Duodenal mucosa (tissue), 2 donors: Measurements from ENCODE around the gene MPPED1.

Source experiments
- H3K27ac ChIP-seq: one replicate; pipeline ENCODE4 v1.7.0; 2013; ENCODE audit warnings: low read depth, low read length
- H3K27me3 ChIP-seq, 2 donors: one replicate each; pipeline ENCODE4 v1.7.0; 2013; ENCODE audit warnings: low read length in 2 of 2, control low read depth in 1 of 2; ENCODE audit not compliant: insufficient read depth in 2 of 2, control insufficient read depth in 1 of 2
- H3K36me3 ChIP-seq, 2 donors: one replicate each; pipeline ENCODE4 v1.7.0; 2013; ENCODE audit warnings: low read length in 2 of 2, control low read depth in 1 of 2; ENCODE audit not compliant: insufficient read depth in 2 of 2, control insufficient read depth in 1 of 2
- H3K4me1 ChIP-seq, 2 donors: one replicate each; pipeline ENCODE4 v1.7.0; 2013; ENCODE audit warnings: low read length in 2 of 2, control low read depth in 1 of 2; ENCODE audit not compliant: insufficient read depth in 2 of 2, control insufficient read depth in 1 of 2
- H3K4me3 ChIP-seq, 2 donors: one replicate each; pipeline ENCODE4 v1.7.0; 2013; ENCODE audit warnings: low read length in 2 of 2, low read depth in 1 of 2
- H3K9ac ChIP-seq, 2 donors: one replicate each; pipeline ENCODE4 v1.7.0; 2013; ENCODE audit warnings: low read length in 2 of 2, low read depth in 1 of 2
- H3K9me3 ChIP-seq, 2 donors: one replicate each; pipeline ENCODE4 v1.7.0; 2013; ENCODE audit warnings: low read length in 2 of 2, control low read depth in 1 of 2; ENCODE audit not compliant: control insufficient read depth in 1 of 2

The MPPED1 gene

GRCh38 chr22:43438666-43439347, 27.0 kb downstream of the MPPED1 start:
- no peaks in the 10 kb centered on the region for H3K4me1 ChIP-seq
- no peak overlapping the region for H3K9ac ChIP-seq
- no peak overlapping the region for H3K27ac ChIP-seq
- H3K36me3 ChIP-seq, result no peaks in the 10 kb centered on the region
- no peak overlapping the region for H3K4me3 ChIP-seq
- H3K9me3 ChIP-seq, result no peaks in the 10 kb centered on the region
- H3K27me3 ChIP-seq, result peaks cover 0 to 5% of the 10 kb centered on the region in 2 donors

GRCh38 chr22:43439368-43440103, 27.7 kb downstream of the MPPED1 start:
- Histone ChIP-seq H3K4me1 (no peaks in the 10 kb centered on the region), H3K4me3 (no peak overlapping the region), H3K9ac (no peak overlapping the region), H3K36me3 (no peaks in the 10 kb centered on the region), H3K27ac (no peak overlapping the region), H3K9me3 (no peaks in the 10 kb centered on the region), H3K27me3 (peaks cover 0 to 5% of the 10 kb centered on the region in 2 donors)

GRCh38 chr22:43440104-43440387, 28.2 kb downstream of the MPPED1 start:
- no peaks in the 10 kb centered on the region for H3K4me1 ChIP-seq
- no peak overlapping the region for H3K27ac ChIP-seq
- no peak overlapping the region for H3K9ac ChIP-seq
- peaks cover 0 to 5% of the 10 kb centered on the region in 2 donors for H3K27me3 ChIP-seq
- H3K4me3 ChIP-seq, result no peak overlapping the region
- H3K9me3 ChIP-seq, result no peaks in the 10 kb centered on the region
- no peaks in the 10 kb centered on the region for H3K36me3 ChIP-seq

DNA sequence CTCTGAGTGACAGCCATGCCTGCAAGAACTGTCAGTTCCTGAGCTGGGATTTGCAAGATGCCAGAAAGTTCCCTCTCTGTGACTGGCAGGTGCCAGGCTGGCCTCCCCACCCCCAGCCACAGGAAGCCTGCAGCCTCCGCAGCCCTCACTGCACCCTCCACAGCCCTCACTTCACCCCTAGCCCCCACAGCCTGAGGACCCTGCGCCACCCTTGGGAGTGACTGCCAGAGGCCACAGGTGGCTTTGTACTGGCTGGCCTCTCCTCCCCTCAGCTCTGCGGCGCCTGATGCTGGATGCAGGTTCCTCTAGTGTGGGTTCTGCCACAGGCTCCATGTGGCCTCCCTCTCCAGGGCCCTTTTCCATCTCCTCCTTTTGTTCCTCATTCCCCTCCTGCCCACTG, 28.7 kb downstream of the MPPED1 start:
- Histone ChIP-seq H3K9ac (no peak overlapping the region), H3K4me1 (no peaks in the 10 kb centered on the region)

GRCh38 chr22:43441216-43441615, 29.4 kb downstream of the MPPED1 start:
- Histone ChIP-seq H3K9ac (no peak overlapping the region), H3K27ac (no peak overlapping the region), H3K27me3 (peaks cover 0 to 5% of the 10 kb centered on the region in 2 donors), H3K9me3 (no peaks in the 10 kb centered on the region), H3K4me1 (no peaks in the 10 kb centered on the region), H3K36me3 (no peaks in the 10 kb centered on the region), H3K4me3 (no peak overlapping the region)

More for the DNA sequence above, 28.7 kb downstream of the MPPED1 start:
- peaks cover 0 to 5% of the 10 kb centered on the region in 2 donors for H3K27me3 ChIP-seq
- H3K36me3 ChIP-seq, result no peaks in the 10 kb centered on the region
- no peak overlapping the region for H3K4me3 ChIP-seq
- no peak overlapping the region for H3K27ac ChIP-seq
- H3K9me3 ChIP-seq, result no peaks in the 10 kb centered on the region

GRCh38 chr22:43441751-43442150, 29.9 kb downstream of the MPPED1 start:
- H3K4me1 ChIP-seq, result no peaks in the 10 kb centered on the region
- H3K9me3 ChIP-seq, result no peaks in the 10 kb centered on the region
- H3K9ac ChIP-seq, result no peak overlapping the region
- peaks cover 0 to 5% of the 10 kb centered on the region in 2 donors for H3K27me3 ChIP-seq
- H3K27ac ChIP-seq, result no peak overlapping the region
- no peak overlapping the region for H3K4me3 ChIP-seq
- H3K36me3 ChIP-seq, result no peaks in the 10 kb centered on the region

GRCh38 chr22:43442386-43443151, 30.8 kb downstream of the MPPED1 start:
- H3K27ac ChIP-seq, result no peak overlapping the region
- peaks cover 0 to 5% of the 10 kb centered on the region in 2 donors for H3K27me3 ChIP-seq
- H3K9me3 ChIP-seq, result no peaks in the 10 kb centered on the region
- H3K4me1 ChIP-seq, result no peaks in the 10 kb centered on the region
- H3K9ac ChIP-seq, result no peak overlapping the region
- H3K4me3 ChIP-seq, result no peak overlapping the region
- no peaks in the 10 kb centered on the region for H3K36me3 ChIP-seq

DNA sequence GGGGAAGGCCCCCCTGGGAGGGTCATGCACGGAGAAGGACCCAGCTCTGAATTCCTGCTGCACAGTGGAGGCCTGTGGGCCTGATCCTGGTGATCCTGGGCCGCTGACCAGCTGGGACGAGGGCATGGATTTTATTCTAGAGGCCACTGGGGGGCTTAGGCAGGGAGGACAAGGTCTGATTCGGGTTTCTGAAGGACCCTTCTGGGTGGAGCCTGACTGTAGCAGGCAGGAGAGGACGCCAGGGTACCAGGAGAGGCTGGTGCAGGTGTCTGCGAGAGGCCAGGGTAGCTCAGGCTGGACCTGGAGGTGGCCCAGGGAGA, 31.3 kb downstream of the MPPED1 start:
- H3K36me3 ChIP-seq, result no peaks in the 10 kb centered on the region
- no peaks in the 10 kb centered on the region for H3K9me3 ChIP-seq
- no peak overlapping the region for H3K27ac ChIP-seq
- H3K4me1 ChIP-seq, result no peaks in the 10 kb centered on the region
- H3K4me3 ChIP-seq, result no peak overlapping the region
- no peak overlapping the region for H3K9ac ChIP-seq
- no peaks in the 10 kb centered on the region for H3K27me3 ChIP-seq

DNA sequence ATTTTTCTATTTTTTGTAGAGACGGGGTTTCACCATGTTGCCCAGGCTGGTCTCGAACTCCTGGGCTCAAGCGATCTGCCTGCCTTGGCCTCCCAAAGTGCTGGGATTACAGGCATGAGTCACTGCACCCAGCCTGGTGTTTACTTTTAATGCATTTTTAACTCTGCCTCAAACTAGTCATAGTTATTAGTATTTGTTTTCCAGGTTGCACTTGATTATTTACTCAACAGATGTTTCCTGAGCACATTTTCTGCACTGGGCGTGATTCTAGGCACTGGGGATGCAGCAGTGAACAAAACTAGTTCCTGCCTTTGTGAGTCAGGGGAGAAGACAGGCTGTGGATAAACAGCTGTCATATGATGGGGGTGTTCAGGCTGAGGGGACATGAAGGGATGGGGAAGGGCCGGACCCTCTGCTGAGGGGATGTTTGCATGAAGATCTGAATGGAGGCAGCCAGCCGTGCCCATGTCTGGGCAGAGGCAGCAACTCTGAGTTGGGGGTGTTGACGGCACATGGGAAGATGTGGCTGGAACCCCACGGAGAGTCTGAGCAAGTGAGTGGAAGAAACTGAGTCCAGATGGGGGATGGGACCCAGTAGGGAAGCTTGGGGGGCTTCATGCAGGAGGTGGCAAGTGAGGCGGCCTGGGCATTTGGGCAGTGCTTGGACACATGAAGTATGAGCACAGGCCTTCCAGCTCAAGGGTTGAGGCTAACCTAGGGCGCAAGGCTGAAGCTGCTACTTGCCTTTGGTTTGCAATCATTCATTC, 34.4 kb downstream of the MPPED1 start:
- no peak overlapping the region for H3K27ac ChIP-seq
- no peaks in the 10 kb centered on the region for H3K27me3 ChIP-seq

DNA sequence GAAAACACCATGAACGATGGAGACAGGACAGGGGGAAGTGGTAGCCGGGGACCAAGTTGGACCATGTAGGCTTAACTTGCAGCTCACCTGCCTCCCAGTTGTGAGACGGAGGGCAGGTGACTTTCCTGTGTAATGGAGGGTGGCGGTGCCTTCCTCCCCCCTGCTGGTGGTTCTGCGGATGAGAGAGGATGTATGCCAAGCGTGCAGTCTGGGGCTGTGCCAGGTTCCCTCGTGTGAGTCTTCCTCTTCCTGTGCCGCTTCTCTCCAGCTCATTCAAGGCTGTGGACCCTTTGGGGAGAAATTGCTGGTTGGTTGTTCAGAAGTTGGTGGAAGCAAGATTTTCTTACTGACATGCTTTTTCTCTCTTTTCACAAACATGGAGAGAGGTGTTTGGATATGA, 35.1 kb downstream of the MPPED1 start:
- H3K27ac ChIP-seq, result no peak overlapping the region
- H3K4me3 ChIP-seq, result no peak overlapping the region
- no peaks in the 10 kb centered on the region for H3K4me1 ChIP-seq
- H3K9me3 ChIP-seq, result no peaks in the 10 kb centered on the region
- H3K27me3 ChIP-seq, result no peaks in the 10 kb centered on the region
- no peaks in the 10 kb centered on the region for H3K36me3 ChIP-seq
- H3K9ac ChIP-seq, result no peak overlapping the region

More for the DNA sequence above, 34.4 kb downstream of the MPPED1 start:
- no peak overlapping the region for H3K4me3 ChIP-seq
- no peaks in the 10 kb centered on the region for H3K9me3 ChIP-seq
- no peaks in the 10 kb centered on the region for H3K36me3 ChIP-seq
- H3K9ac ChIP-seq, result no peak overlapping the region
- no peaks in the 10 kb centered on the region for H3K4me1 ChIP-seq
